HG02763 (cell line): ENCODE measurements around the gene USP37.

Experiments
- ATAC-seq: cut with Tn5 transposase; IDR thresholded peaks from one replicate; pipeline ENCODE4 v1.9.1; 2021; ENCODE audit warnings: mild to moderate bottlenecking, moderate library complexity; ENCODE audit not compliant: unreplicated experiment

The USP37 gene

DNA sequence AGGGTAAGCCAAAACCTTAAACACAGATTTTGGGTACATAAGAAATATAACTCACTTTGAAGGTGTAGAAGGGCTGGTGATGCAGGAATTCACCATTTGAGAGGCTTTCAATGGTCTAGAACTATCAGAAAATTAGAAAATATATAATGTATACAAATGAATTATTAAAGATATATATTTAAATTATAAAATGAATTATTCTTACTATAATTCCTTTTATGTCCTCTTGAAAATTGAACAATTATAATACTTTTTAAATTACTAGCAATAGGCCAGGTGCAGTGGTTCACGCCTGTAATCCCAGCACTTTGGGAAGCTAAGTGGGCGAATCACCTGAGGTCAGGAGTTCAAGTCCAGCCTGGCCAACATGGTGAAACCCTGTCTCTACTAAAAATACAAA, 88.6 kb downstream of the USP37 start:
- no peak for ATAC-seq

DNA sequence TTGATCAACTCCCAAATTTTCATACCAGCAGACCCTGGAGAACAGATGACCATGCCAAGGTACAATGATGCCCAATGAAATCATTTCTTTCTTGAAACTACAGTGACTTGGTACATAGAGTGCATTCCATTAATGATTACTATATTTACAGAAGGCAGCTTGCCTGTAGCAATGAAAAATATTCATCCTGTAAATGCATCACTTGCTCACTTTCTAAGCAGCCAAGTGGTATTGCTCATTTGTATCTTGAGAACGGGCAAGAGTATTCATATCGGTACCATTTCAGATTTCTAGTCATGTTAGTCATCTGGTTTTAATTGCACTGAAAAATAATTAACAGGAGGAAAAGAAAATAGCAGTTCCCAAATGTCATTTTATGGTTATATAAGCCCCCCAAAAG, 89.6 kb downstream of the USP37 start:
- no peak for ATAC-seq

DNA sequence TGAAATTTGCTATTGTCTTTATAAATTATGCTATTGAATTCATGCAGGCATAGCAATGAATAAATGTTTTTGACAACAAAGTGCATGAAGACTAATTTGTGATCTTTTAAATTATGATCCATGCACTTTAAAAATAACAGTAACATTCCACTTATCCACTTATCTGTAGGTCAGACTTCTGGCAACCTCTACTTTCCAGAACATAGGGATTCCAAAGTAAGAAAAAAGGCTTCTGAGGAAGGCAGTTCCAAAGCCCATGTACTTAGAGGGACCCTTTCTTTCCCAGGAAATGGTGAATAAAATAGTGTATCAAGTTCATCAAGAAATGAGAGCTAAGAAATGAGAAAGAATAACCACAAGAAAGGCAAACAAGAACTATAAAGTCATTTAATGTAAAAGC, 90.9 kb downstream of the USP37 start:
- ATAC-seq, result no peak

DNA sequence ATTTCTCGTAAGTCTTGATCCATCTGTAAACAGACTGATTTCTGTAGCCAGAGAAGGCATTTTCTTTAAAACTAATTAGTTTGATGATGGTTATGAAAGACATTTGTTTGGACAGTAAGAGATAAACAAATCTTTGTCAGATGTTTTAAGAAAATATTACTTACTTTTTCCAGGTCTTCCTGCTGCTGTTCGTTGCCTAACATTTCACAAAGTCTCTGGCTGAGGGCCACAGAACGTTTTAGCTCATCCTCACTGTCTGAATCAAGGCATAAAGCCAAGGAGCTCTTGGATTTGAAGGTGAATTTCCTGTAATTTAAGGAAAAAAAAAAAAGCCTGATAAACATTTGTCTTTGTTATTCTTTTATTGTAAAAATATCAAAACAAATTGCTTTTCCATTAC, 91.5 kb downstream of the USP37 start:
- no peak for ATAC-seq

DNA sequence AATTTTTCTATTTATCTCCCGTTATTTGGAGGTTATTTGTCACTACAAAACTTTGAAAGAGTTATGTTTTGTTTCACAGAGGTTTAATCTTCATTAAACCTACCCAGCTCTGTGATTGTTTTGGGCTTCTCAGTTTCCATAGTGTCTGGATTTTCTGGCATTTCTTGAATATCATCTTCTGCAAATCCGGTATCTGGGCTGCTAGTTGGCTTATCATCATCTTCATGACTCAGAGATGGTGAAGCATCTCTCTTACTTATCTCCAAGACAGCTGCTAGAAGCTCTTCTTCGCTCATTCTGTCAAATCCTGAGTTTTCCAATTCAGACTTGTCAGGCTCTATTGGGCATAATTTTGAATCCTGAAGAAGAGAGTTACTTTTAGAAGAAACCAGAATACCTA, 93.6 kb downstream of the USP37 start:
- no peak for ATAC-seq

DNA sequence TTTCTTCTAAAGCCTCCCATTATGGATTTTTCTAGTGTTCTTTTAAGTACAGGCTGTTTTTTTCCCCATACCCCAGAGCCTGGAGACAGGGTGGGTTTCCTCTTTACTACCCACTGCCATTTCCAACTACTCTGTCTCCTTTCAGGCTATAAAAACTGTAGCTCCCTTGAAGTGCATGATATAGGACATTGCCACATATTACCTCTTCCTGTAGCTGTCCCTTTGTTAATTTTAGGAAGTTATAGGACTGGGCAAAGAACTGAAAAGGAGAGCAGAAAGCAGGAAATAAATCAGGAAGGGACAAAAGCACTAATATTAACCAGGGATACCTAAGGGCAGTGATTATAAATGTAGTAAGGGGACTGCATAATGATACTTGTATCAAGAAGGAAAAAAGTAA, 95.2 kb downstream of the USP37 start:
- no peak for ATAC-seq

DNA sequence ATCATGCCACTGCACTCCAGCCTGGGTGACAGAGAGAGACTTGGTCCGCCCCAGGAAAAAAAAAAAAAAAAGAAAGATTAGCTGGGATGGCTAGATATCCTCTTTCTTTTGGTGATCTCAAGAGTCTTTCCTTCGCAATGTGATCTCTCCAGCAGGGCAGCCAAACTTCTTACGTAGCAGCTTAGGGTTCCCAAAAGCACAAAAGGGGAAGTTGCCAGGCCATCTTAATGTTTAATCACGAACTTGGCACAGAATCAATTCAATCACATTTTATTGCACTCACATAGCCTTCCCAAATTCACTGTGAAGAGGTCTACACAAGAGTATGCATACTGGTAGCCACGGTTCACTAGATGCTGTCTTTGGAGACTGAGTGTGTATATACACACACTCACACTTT, 96.2 kb downstream of the USP37 start:
- ATAC-seq, result no peak

DNA sequence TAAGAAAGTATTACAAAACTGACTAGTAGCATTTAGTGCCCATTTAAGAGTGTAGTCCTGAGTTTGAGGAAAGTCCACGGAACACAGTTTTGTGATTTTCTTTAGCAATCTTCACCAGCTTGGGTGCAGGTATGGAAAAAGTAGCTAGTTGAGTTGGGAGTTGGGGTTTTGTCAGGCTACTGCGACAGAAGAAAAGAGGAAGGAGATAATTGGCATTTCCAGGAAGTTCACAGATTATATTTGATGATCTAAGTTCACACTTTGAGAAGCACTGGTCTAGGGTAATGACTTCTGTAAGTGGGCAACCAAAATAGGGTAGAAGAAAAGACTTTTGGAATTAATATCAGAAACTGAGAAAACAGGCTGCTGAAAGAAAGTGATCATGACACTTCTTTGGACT, 97.1 kb downstream of the USP37 start:
- ATAC-seq, result no peak

DNA sequence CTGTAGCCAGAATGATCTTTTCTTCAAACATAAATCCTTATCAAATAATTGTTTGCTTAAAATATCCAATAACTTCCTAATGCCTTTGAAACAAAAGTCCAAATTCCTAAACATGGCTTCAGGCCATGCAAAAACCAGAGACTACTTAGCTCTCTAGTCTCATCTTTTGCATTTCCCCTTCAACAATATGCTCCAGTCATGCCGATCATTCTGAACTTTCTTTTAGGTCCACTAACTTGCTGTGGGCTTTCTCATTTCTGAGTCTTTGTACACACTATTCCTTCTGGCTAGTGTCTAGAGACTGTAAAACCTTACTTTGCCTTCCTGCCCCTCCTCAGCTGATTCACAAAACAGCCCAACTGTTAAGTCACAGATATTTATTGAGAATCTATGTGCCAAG, 97.7 kb downstream of the USP37 start:
- ATAC-seq, result no peak

DNA sequence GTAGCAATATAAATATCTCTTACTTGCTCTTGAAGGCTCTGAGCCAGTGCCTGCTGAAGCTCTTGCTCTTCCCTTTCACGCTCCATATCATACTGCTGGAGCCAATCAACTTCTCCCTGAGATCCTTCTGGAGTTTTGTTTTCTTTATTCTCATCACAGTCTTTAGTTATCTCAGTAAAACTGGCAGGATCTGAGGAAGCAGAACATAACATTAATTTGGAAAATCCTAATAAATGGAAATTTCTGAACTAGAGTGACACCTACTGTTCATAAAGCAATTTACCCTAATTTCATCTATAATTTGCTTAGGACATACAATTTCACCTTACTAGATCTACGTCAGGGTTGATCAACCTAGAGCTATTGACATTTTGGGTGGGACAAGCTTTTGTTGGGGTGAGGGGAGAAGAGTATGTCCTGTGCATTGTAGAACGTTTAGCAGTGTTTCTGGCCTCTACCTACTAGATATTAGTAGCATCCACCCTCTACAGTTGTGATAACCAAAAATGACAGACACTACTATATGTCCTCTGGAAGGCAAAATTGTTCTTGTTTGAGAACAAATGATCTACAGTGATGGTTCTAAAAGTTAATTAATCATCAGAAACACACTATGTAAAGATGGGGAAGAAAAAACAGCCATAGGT, 102.0 kb downstream of the USP37 start:
- no peak for ATAC-seq

DNA sequence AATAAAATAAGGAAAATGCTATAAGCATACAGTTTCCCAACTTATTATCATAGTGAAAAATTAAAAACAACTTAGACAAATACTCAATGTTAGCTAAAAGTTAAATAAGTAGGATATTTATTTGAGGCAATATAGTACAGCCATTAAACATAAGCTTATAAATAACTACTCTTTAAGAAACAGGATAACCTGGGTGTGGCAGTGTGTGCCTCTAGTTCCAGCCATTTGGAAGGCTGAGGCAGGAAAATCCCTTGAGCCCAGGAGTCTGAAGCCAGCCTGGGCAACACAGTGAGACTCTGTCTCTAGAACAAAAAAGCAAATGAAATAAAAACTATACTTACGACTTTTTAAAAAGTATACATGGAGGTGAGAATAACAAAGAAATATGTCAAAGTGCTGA, 109.6 kb downstream of the USP37 start:
- ATAC-seq, result no peak

DNA sequence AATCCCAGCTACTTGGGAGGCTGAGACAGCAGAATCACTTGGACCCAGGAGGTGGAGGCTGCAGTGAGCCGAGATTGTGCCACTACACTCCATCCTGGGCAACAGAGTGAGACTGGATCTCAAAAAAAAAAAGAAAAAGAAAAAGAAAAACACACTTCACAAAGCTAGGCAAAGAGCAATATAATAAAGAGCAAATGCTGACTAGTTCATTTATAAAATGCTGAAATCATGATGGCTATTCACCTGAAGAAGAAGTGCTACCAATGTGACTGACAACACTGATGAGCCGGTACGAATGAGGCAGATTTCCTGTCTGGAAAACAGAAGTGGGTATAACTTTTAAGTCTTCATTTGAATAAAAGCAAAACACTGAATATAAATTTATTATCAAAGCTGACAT, 111.3 kb downstream of the USP37 start:
- ATAC-seq, result no peak

DNA sequence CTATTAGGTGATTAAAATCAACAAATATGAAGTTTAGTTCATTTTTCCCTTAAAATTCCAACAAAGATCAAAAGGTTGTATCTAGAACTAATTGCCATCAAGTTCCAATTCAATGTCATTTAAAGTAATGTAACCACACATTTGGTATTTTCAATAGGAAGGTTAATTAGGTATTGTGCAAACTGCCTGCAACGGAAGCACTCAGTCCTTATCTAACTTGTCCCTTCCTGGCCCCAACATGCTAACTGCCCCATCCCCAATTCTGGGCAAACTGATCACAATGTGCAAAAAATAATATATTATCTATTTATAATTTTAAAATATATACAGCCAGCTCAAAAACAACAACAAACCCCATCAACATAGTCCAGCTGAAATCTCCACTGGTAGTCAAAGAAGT, 116.1 kb downstream of the USP37 start:
- ATAC-seq, result no peak

DNA sequence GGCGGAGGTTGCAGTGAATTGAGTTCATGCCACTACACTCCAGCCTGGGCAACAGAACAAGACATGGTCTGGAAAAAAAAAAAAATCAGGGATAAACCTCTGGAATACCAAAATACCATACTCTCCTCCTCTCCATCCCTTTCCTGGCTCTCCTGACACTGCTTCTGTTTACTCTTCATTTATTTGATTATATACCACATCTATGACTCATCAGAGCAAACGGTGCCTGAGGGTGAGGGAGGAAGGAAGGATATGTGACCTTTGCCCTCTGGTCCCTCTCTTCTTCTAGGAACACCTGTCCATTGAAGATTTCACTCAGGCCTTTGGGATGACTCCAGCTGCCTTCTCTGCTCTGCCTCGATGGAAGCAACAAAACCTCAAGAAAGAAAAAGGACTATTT, 119.2 kb downstream of the USP37 start:
- ATAC-seq, result no peak

DNA sequence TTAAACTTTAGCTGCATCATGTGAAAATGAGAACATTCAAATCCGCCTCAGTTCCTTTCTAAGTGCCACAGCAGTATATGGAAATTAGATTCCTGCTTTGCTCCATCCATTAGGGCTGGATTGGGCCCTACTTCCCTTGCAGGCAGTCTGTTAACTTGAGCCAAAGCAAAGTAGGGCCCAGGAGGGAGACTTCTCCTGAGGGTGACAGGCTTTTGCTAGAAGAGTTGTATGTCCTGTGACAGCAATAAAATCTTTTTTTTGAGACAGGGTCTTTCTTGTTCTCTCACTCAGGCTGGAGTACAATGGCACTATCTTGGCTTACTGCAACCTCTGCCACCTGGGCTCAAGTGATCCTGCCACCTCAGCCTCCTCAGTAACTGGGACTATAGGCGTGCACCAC, 121.1 kb downstream of the USP37 start:
- ATAC-seq, result no peak

DNA sequence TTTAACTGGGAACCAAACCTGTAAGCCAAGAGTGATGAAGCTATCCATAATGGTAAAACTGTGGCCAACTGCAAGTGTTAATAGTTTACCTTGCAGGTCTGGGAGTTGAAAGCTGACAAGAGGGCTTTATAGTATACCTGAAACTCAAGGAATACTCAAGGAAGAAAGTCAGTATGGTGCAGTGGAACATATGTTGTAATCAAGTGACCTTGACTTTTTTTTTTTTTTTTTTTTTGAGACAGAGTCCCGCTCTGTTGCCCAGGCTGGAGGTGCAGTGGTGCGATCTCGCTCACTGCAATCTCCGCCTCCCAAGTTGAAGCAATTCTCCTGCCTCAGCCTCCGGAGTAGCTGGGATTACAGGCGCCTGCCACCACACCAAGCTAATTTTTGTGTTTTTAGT, 121.6 kb downstream of the USP37 start:
- ATAC-seq, result no peak

DNA sequence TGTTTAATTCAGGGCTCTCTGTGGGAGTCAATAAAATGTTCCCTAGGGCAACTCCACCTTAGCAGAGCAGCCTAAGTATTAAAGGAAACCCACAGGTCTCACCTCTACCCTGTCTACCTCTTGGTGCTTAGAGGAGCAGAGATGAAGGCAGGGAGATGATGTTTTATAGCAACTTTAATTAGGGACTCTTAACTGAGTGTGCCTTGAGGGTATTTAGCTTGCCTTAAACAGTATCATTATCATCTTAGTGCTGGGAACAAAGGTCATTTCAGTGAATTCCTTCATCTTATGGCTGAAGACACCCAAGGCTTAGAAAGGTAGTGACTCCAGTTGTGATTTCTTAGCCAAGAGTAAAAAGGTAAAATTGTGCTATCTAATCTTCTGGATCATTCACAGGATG, 122.5 kb downstream of the USP37 start:
- ATAC-seq, result no peak

DNA sequence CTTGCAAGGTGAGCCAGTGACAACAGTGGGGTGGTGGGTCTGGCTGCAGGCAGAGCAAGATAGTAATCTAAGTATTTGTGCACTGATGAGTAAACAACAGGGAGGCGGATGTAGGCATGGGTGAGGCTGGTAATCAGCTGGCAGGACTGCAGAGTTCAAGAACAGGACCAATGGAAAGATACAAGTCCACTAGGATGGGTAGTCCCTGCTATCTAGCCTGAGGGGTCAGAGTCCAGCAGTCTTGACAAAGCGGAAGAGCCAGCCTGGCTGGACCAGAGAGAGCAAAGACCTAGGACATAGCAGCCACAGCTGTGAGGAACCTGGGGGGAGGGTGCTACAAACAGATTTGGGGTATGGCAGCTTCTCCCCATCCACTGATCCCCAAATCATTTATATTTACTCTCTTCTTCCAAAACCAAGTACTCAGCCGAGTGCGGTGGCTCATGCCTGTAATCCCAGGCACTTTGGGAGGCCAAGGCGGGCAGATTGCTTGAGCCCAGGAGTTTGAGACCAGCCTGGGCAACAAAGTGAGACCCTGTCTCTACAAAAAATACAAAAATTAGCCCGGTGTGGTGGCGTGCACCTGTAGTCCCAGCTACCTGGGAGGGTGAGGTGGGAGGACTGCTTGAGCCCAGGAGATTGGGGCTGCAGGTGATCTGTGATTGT, 123.3 kb downstream of the USP37 start:
- no peak for ATAC-seq

DNA sequence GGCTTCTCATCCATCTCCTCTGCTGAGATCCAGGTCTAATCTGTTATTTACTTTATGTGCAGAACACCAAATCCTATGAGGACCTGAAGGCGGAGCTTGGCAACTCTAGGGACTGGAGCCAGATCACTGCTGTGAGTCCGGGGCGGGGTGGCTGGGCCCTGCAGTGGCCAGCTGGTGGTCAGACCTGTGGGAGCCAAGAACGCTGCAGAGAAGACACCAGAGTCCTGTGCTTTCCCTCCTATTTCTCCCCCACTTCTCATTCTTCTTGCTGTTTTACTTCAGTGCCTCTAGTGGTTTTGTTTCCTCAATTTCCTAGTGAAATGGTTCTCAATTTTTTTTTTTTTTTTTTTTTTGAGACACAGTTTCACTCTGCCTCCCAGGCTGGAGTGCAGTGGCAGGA, 129.6 kb downstream of the USP37 start:
- ATAC-seq, result no peak

DNA sequence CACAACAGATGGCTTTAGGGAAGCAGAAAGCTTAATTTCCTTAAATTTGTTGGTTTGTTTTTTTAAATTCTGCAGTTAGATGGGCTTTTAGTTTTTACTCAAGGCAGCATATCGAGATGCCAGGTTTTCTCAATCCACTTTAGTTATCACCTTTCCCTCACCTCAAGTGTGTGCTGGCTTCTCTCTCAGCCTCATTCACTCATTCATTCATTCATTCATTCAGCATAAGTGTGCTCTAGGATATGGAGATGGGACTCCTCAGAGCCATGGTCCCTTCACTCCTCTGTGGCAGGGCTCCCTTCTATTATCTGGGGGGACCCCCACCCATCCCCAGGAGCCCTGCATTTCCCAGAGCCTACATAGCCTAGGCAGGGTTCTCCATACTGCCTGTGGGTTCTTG, 130.2 kb downstream of the USP37 start:
- no peak for ATAC-seq

DNA sequence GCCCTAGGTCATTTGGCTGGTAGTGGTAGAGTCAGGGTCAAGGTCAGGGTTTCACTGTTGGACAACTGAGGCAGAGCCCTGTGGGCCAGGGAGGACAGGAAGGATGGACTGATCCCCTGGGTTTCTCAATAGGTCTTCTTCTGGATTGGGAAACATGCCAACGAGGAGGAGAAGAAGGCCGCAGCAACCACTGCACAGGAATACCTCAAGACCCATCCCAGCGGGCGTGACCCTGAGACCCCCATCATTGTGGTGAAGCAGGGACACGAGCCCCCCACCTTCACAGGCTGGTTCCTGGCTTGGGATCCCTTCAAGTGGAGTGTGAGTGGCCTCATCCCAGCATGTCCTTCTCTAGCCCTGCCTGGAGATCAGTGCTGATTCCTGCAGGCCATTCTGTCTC, 131.2 kb downstream of the USP37 start:
- ATAC-seq, result no peak

DNA sequence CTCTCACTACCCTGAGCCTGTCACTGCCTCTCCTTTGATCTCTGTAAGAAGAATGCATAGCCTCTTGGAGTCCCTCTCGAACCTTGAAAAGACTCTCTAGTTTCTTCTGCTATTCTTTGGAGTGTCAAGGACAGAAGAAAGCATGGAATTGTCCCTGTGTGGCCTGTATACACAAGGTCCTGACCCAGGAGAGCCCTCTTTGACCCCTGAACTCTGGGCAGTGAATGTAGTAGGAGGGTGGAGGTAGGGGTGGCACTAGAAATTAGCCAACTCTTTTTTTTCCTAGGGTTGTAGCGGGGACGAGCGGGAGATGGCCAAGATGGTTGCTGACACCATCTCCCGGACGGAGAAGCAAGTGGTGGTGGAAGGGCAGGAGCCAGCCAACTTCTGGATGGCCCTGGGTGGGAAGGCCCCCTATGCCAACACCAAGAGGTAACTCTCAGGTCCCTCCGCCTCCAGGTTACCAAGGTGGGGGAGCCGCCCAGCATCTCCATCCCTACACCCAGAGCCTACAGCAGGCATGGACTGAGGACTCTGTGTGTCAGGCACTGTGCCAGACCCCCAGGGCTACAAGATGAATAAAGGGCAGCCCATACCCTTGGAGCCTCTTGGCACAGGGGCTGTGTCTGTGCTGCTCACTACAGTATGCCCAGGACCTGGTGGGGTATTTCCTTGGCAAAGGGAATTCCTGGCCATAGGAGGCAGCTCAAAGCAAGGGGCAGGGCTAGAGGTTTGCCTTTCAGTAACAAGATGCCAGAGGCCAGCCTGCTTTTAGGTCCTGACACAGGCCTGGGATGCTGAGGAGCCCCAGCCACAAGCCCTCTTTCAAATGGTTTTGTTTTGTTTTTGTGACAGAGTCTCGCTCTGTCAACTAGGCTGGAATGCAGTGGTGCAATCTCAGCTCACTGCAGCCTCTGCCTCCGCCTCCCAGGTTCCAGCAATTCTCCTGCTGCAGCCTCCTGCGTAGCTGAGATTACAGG, 132.9 kb downstream of the USP37 start:
- ATAC-seq, result no peak
